ENCODE data around the gene P2RX2. TPM values are rescaled to one million over a fixed set of nuclear protein-coding genes. Genes with fewer than 3 reads are reported as not detected.
"Not testable (repeated sequence)": the region's sequence is repeated elsewhere in the genome, so short reads cannot be mapped to it uniquely, and the experiment has no call there.

Gene P2RX2
- total RNA-seq, 1 donor from 2014 or later, result not detected

DNA sequence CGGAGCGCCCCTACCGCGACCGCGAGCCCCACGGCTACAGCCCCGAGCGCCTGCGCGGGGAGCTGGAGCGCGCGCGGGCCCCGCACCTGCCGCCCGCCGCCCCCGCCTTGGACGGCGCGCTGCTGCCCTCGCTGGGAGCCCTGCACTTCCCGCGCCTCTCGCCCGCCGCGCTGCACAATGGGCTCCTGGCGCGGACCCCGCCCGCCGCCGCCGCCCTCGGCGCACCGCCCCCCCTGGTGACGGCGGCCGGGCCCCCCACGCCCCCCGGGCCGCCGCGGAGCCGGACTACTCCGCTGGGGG lies 35.2 kb upstream of the P2RX2 start:
- intact Hi-C loops (cut with micrococcal nuclease), result no loop called here

GRCh38 chr12:132583736-132584135 lies 34.8 kb upstream of the P2RX2 start:
- intact Hi-C loops (cut with micrococcal nuclease), result no loop called here

- intact Hi-C loops (cut with micrococcal nuclease), result no loop called here
Measured at GRCh38 chr12:132584429-132584828, 34.1 kb upstream of the P2RX2 start.

DNA sequence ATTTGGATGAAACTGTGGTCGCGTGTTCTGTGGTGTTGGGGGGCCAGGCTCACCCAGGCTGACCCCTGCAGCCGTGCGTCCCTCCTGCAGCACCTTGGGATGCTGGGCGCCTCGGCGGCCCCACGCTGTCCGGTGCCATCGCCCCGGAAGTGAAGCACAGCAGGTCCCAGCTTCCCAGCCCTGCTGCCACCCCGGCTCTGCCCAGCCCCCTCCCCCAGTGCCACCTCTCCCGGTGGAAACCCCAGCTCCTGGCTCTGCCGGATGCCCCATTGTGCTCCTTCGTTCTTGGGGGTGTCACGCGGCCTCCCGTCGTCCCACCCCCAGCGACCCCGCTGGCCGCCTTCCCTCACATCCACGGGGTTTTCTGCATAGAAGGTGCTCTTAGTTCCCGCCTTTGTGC lies 33.4 kb upstream of the P2RX2 start:
- intact Hi-C loops (cut with micrococcal nuclease), result no loop called here

DNA sequence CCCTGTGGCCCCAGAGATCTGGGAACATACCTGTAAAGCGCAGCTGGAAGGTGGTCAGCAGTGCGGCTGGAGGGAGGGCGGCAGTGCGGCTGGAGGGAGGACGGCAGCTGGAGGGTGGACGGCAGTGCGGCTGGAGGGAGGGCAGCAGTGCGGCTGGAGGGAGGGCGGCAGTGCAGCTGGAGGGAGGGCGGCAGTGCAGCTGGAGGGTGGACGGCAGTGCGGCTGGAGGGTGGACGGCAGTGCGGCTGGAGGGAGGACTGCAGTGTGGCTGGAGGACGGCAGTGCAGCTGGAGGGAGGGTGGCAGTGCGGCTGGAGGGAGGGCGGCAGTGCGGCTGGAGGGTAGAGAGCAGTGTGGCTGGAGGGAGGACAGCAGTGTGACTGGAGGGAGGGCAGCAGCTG lies 31.6 kb upstream of the P2RX2 start:
- intact Hi-C loops (cut with micrococcal nuclease), result no loop called here

GRCh38 chr12:132587781-132588180 lies 30.8 kb upstream of the P2RX2 start:
- intact Hi-C loops (cut with micrococcal nuclease), result no loop called here

- intact Hi-C loops (cut with micrococcal nuclease), result no loop called here
Measured at GRCh38 chr12:132588319-132588718, 30.3 kb upstream of the P2RX2 start.

DNA sequence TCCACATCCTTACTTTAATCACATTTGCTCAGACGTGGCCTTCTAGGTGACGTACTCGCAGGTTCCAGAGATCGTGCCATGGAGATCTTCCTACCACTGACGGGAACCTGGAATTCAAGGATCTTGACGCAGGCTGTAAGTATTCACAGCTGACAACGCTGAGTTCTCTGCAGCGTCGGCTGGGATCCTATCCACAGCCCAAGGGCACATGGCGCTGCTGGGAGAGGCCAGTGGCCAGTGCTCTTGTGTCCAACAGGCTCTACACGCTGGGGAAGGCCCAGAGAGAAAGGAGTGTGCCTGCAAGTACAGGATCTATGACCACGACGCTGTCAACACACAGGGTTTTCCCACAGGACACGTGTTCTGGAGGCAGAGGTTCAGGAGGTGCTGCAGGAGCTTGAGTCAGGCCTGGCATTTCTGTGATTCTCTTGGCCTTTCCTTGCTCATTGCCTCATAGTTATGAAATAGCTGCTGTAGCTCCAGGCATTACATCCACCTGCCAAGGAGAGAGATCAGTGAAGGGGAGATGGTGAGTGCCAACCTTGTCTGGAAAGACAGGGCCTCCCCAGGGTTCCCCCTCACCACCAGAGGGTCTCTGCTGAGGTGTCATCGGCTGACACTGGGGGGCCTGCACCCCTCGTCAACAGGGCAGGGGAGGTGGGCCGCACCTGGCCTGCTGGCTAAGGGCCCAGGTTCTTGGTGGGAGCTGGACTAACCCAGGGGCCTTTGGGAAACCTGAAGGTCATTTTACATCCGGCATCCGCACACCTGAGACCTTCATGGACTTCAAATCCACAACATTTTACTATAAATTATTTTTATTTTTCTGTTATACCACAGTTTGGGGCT lies 29.5 kb upstream of the P2RX2 start:
- intact Hi-C loops (cut with micrococcal nuclease), result no loop called here

- intact Hi-C loops (cut with micrococcal nuclease), result no loop called here
Measured at GRCh38 chr12:132591107-132591935, 27.3 kb upstream of the P2RX2 start.

- intact Hi-C loops (cut with micrococcal nuclease), result no loop called here
Measured at GRCh38 chr12:132592282-132592970, 26.1 kb upstream of the P2RX2 start.

DNA sequence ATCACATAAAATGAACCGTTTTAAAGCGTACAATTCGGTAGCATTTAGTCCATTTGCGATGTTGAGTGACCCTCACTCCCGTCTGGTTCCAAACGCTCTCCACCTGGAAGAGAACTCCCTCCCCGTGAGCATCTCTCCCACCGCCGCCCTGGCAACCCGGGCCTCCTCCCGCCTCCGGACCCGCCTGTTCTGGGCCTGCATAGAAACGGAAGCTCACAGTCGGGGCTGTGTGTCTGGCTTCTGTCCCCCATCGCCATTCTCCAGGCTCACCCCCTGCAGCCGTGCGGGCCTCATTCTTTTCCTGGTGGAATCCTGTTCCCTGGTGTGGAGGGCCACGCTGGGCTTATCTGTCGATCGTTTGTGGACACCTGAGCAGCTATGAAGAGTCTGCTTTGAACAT lies 25.5 kb upstream of the P2RX2 start:
- intact Hi-C loops (cut with micrococcal nuclease), result no loop called here

DNA sequence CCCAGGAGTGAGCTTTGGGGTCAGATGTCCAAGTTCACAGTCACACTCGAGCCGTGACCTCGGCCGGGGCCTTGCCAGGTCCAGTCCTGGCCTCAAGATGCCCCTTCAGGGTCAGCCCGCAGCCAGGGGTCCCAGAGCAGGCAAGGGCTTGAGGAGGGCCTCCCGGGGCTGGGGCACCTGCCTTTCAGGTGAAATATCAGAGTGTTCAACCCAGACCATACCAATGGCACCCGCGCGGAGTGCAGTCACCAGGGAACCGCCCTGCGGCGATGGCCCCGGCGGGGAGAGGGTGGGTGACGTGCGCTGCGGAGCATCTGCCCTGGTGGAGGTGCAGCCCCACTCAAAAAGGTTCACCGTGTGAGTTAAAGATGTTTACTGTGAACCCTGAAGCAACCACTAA lies 25.1 kb upstream of the P2RX2 start:
- intact Hi-C loops (cut with micrococcal nuclease), result no loop called here

- intact Hi-C loops (cut with micrococcal nuclease), result no loop called here
Measured at GRCh38 chr12:132593938-132594358, 24.6 kb upstream of the P2RX2 start.

GRCh38 chr12:132595183-132595582 lies 23.4 kb upstream of the P2RX2 start:
- intact Hi-C loops (cut with micrococcal nuclease), result no loop called here

DNA sequence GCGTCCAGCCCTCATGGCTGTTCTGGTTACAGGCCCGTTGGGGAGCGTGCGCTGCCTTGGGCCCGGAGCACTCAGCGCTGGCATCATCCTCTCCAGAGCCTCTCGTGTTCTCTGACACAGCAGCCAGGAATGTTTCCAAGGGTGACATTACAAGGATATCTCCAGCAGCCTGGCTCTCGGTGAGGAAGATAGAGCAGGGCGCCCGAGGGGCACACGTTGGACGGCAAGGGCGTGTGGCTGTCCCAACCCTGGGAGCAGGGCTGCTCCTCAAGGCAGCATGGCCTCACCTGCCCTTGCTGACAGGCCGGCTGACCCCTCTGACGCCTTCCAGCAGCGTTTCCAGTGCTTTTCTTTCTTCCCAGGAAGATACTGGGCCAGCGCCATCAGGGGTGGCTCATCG lies 22.6 kb upstream of the P2RX2 start:
- intact Hi-C loops (cut with micrococcal nuclease), result no loop called here

DNA sequence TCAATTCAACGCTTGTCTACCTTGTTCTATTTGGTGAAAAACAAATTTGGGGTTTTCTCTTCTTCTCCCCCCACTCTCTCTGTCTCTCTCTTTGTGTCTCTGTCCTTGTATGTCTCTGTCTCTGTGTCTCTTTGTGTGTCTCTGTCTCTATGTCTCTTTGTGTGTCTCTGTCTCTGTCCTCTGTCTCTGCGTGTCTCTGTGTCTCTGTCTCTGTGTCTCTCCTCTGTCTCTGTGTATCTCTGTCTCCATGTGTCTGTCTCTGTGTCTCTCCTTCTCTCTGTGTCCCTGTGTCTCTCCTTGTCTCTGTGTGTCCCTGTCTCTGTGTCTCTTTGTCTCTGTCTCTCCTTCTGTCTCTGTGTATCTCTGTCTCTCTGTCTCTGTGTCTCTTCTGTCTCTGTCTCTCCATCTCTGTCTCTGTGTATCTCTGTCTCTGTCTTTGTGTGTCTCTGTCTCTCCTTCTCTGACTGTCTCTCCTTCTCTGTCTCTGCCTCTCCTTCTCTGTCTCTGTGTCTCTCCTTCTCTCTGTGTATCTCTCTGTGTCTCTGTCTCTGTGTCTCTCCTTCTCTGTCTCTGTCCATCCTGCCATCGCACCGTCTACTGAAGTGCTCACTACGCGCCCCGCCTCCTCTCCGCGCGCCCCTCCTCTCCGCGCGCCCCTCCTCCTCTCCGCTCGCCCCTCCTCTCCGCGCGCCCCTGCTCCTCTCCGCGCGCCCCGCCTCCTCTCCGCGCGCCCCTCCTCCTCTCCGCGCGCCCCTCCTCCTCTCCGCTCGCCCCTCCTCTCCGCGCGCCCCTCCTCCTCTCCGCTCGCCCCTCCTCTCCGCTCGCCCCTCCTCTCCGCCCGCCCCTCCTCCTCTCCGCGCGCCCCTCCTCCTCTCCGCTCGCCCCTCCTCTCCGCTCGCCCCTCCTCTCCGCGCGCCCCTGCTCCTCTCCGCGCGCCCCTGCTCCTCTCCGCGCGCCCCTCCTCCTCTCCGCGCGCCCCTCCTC lies 21.0 kb upstream of the P2RX2 start:
- intact Hi-C loops (cut with micrococcal nuclease), result no loop called here

DNA sequence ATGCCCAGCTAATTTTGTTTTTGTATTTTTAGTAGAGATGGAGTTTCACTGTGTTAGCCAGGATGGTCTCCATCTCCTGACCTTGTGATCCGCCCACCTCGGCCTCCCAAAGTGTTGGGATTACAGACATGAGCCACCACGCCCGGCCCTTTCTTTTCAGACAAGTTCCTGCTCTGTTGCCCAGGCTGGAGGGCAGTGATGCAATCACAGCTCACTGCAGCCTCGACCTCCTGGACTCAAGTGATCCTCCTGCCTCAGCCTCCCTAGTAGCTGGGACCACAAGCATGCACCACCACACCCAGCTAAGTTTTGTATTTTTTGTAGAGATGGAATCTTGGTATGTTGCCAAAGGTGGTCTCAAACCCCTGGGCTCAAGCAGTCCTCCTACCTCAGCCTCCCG lies 19.1 kb upstream of the P2RX2 start:
- intact Hi-C loops (cut with micrococcal nuclease), result not testable (repeated sequence)

GRCh38 chr12:132600048-132601032 lies 18.2 kb upstream of the P2RX2 start:
- intact Hi-C loops (cut with micrococcal nuclease), result no loop called here

- intact Hi-C loops (cut with micrococcal nuclease), result no loop called here
Measured at GRCh38 chr12:132601171-132601883, 17.2 kb upstream of the P2RX2 start.
